Panc1 (cell line): ENCODE data around the gene KRTAP2-2.

Source experiments
- CTCF ChIP-seq: fragments of 450-650 bp; IDR thresholded peaks from 2 replicates; pipeline ENCODE4 v1.5.1; 2017; ENCODE audit warnings: mild to moderate bottlenecking
- POLR2AphosphoS5 ChIP-seq: IDR thresholded peaks from 2 replicates; pipeline ENCODE4 v1.6.1; 2012; ENCODE audit warnings: mild to moderate bottlenecking, low read depth, low read length, moderate library complexity
- REST ChIP-seq, 2 experiments: IDR thresholded peaks; 2 replicates each; pipeline ENCODE4 v1.6.1; 2011 to 2012; ENCODE audit warnings: low read depth in 2 of 2, control low read depth in 1 of 2, low read length in 1 of 2, mild to moderate bottlenecking in 1 of 2, moderate library complexity in 1 of 2; ENCODE audit not compliant: insufficient read depth in 1 of 2
- TCF7L2 ChIP-seq: IDR thresholded peaks from 2 replicates; pipeline ENCODE4 v1.6.1; 2011; ENCODE audit warnings: mild to moderate bottlenecking, low read depth, low read length, inconsistent platforms

GRCh38 chr17:41064301-41064700 is 9.3 kb upstream of the KRTAP2-2 start:
- TF ChIP-seq CTCF (no peak), POLR2AphosphoS5 (no peak), REST (IDR thresholded peaks at IDR 0.05; ENCODE audit: insufficient read depth in 1 of 2, low read depth in 2 of 2, low read length in 1 of 2) (no peak), TCF7L2 (no peak)
